ENCODE measurements around the gene TBL1X. TPM values are rescaled to one million over a fixed set of nuclear protein-coding genes. Genes with fewer than 3 reads are reported as not detected.

The TBL1X gene
- total RNA-seq, 4 donors from 2014 or later = 27.7 to 49.1 (median 39.6) TPM

- Histone ChIP-seq H3K36me3 (no peaks in the 10 kb centered on the region), H3K4me1 (peaks cover 0 to 14% (median 0%) of the 10 kb centered on the region in 3 donors), H3K9me3 (no peaks in the 10 kb centered on the region), H3K4me3 (peak within 1 kb of the TSS; percentile 46 to 58), H3K27ac (no peak within 1 kb of the TSS), H3K27me3 (peaks cover 25% of the 10 kb centered on the region)
- TF ChIP-seq EP300 (IDR thresholded peaks at IDR 0.05) (no peak), POLR2A (IDR thresholded peaks at IDR 0.05) (no peak), POLR2AphosphoS5 (IDR thresholded peaks at IDR 0.05) (no peak), CTCF (IDR thresholded peaks at IDR 0.05) (no peak)
- no peak for ATAC-seq
- no CpG with 5 or more reads among the region's 132 CpGs for WGBS, 2 donors (ENCODE audit: low coverage in 1 of 2)
Measured at GRCh38 chrX:9785944-9786797, 321.3 kb downstream of the TBL1X start, which contains the start of gene SHROOM2. TSS of gene SHROOM2 (plus strand) at chrX:9786429. CDS start at chrX:9786546, 117 bp downstream.

- Histone ChIP-seq H3K4me1 (peaks cover 0 to 14% (median 0%) of the 10 kb centered on the region in 3 donors), H3K36me3 (no peaks in the 10 kb centered on the region), H3K9me3 (no peaks in the 10 kb centered on the region), H3K27ac (no peak overlapping the region), H3K4me3 (peak overlapping the region; percentile 46 to 58), H3K27me3 (peaks cover 25% of the 10 kb centered on the region)
- no peak for ATAC-seq
- WGBS, 2 donors (ENCODE audit: low coverage in 1 of 2) = 15 to 22% methylated on average over 8 to 10 of the region's 45 CpGs
- TF ChIP-seq POLR2A (IDR thresholded peaks at IDR 0.05) = no peak
- no peak for TF ChIP-seq POLR2AphosphoS5 (IDR thresholded peaks at IDR 0.05)
- no peak for TF ChIP-seq CTCF (IDR thresholded peaks at IDR 0.05)
- TF ChIP-seq EP300 (IDR thresholded peaks at IDR 0.05) = no peak
Measured at GRCh38 chrX:9786798-9787635, 322.2 kb downstream of the TBL1X start.

- H3K4me1 ChIP-seq = peaks cover 0 to 14% (median 0%) of the 10 kb centered on the region in 3 donors
- WGBS, 2 donors (ENCODE audit: low coverage in 1 of 2) = 20% methylated on average over 2 of the region's 2 CpGs; no CpG with 5 or more reads in 1 of the 2 donors
- H3K27me3 ChIP-seq = peaks cover 25% of the 10 kb centered on the region
- H3K4me3 ChIP-seq = no peak overlapping the region
- no peaks in the 10 kb centered on the region for H3K36me3 ChIP-seq
- no peak for ATAC-seq
- no peak overlapping the region for H3K27ac ChIP-seq
- no peaks in the 10 kb centered on the region for H3K9me3 ChIP-seq
- no peak for TF ChIP-seq EP300 (IDR thresholded peaks at IDR 0.05)
Measured at GRCh38 chrX:9788911-9789310, 324.1 kb downstream of the TBL1X start.

GRCh38 chrX:9789555-9789954 lies 324.7 kb downstream of the TBL1X start:
- H3K27me3 ChIP-seq = peaks cover 25% of the 10 kb centered on the region
- H3K4me3 ChIP-seq = no peak overlapping the region
- TF ChIP-seq POLR2A (IDR thresholded peaks at IDR 0.05) = no peak
- TF ChIP-seq POLR2AphosphoS5 (IDR thresholded peaks at IDR 0.05) = no peak
- TF ChIP-seq EP300 (IDR thresholded peaks at IDR 0.05) = no peak
- no peak for TF ChIP-seq CTCF (IDR thresholded peaks at IDR 0.05)
- ATAC-seq = no peak
- peaks cover 0 to 14% (median 0%) of the 10 kb centered on the region in 3 donors for H3K4me1 ChIP-seq
- no peaks in the 10 kb centered on the region for H3K9me3 ChIP-seq
- no peak overlapping the region for H3K27ac ChIP-seq
- 60% methylated on average over 3 of the region's 5 CpGs; no CpG with 5 or more reads in 1 of the 2 donors for WGBS, 2 donors (ENCODE audit: low coverage in 1 of 2)
- no peaks in the 10 kb centered on the region for H3K36me3 ChIP-seq
